ENCODE results near the gene PXMP2.

DNA sequence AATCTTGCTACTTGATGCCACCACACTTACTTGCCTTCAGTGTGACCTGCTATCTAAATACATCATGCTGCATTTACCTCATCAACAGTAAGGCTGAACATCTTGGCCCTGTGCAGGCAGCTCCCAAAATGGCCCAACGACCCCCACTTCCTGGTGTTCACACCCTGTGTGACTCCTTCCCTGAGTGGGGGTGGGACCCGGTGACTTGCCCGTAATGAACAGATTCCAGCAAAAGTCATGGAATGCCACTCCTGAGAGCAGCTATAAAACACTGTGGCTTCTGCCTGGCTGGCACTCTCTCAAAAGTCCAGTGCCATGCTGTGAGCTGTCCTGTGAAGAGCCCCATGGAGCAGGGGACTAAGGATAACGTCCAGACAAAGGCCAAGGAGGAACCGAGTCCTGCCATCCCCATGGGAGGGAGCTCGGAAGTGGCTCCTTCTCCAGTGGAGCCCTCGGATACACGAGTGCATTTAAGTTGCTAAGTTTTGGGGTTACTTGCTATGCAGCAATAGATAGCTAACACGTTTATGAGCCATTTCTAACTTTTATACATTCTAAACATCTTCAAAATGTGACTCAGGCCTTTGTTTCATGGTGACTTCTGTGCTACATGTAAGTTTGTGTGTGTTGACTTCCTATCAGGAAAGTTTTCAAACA lies 35.8 kb upstream of the PXMP2 start:
- TF ChIP-seq, protein P1, sequence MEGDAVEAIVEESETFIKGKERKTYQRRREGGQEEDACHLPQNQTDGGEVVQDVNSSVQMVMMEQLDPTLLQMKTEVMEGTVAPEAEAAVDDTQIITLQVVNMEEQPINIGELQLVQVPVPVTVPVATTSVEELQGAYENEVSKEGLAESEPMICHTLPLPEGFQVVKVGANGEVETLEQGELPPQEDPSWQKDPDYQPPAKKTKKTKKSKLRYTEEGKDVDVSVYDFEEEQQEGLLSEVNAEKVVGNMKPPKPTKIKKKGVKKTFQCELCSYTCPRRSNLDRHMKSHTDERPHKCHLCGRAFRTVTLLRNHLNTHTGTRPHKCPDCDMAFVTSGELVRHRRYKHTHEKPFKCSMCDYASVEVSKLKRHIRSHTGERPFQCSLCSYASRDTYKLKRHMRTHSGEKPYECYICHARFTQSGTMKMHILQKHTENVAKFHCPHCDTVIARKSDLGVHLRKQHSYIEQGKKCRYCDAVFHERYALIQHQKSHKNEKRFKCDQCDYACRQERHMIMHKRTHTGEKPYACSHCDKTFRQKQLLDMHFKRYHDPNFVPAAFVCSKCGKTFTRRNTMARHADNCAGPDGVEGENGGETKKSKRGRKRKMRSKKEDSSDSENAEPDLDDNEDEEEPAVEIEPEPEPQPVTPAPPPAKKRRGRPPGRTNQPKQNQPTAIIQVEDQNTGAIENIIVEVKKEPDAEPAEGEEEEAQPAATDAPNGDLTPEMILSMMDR (IDR thresholded peaks at IDR 0.05) = no peak
- TF ChIP-seq ZFX (IDR thresholded peaks at IDR 0.05; ENCODE audit: borderline replicate concordance) = no peak
